Eye (tissue), 1 donor: Measurements from ENCODE around the gene ELP5.
A peak's percentile ranks its signal among the peaks of the same experiment; 100 is the strongest.

ENCODE experiments used
- DNase-seq: peaks from one replicate; pipeline ENCODE4 v3.0.0-alpha.2; 2015

ELP5 gene

DNA sequence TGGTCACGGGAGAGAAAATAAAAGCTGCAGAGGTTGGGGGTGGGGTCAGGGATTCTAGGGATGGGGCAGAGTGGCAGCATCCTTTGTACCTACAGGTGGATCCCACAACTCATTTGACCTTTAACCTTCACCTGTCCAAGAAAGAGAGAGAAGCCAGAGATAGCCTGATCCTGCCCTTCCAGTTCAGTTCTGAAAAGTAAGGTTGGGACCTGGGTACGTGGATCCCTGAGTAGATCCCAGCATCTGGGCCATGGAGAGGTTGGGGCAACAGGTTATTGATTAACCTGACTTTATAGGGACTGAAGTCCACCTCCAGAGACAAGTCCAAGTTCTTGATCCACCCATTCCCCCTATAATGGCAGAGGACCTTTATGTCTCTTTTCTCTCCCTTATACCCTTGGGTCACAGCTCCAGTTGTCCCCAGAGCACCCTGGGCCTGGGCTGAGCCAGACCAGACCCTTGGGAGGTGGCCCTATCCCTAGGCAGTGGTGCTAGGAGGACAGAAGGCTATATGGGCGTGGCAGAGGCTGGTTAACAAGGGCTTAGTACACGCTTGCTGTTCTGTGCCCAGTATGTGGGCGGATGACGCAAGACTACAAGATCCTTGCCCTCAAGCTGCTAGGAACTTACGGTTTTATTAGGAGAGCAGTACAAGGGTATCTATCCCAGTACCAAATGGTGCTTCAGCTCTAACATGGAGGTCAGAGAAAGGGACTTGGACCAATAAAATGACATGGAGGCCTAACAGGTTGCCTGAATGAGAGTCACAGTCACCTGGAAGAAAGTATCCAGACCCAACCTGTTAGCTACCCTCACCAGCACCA lies 6.9 kb downstream of the ELP5 start:
- no peak for DNase-seq

GRCh38 chr17:7259555-7259889 lies 7.5 kb downstream of the ELP5 start:
- no peak for DNase-seq

- DNase-seq, result no peak
Measured at GRCh38 chr17:7260151-7260550, 8.1 kb downstream of the ELP5 start.

- DNase-seq, result peak; percentile 61
Measured at GRCh38 chr17:7260651-7261378, 8.8 kb downstream of the ELP5 start.

DNA sequence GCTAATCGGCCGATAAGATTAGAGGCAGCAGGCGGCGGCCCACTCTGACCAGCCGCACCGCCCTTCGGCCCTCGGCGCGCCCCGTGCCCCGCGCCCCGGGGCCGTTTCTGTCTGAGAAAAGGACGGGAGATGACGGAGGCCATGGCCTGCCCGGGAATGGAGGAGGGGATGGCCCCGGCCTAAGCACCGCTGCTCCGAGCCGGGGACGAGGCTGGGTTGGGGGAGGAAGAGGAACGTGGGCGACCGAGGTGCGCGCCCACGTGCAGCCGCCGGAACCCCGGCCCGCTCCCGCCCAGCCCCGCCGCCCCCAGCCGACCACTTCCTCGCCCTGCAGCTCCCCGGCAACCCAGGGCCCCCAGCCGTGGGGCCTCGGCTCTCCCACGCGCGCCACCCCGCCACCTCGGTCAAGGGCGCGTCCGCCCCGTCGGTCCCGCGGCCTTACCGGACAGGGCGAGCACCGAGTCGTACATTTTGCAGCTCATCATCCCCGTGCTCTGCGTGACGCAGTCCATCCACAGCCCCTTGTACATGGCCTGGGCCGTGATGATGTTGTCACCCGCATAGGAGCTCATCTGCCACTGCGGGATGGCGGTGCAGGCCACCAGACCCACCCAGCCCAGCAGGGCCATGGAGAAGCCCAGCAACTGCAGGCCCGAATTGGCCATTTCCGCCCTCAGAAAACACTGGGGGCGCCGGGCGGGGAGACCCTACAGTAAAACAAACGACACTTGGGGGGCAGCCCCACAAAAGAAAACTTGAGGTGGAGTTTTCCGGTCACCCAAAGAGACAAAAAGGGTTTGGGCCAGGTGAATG lies 9.6 kb downstream of the ELP5 start:
- peak; percentile 29 for DNase-seq

- DNase-seq, result no peak
Measured at GRCh38 chr17:7262192-7262934, 10.3 kb downstream of the ELP5 start, which contains the start of gene CLDN7. TSS of gene CLDN7 (minus strand) at chr17:7262478. CDS start at chr17:7262043, 435 bp downstream.

GRCh38 chr17:7262935-7263800 lies 11.2 kb downstream of the ELP5 start:
- peak; percentile 29 for DNase-seq

- DNase-seq, result no peak
Measured at GRCh38 chr17:7263801-7264078, 11.7 kb downstream of the ELP5 start.

GRCh38 chr17:7266784-7267183 lies 14.8 kb downstream of the ELP5 start:
- DNase-seq, result no peak

DNA sequence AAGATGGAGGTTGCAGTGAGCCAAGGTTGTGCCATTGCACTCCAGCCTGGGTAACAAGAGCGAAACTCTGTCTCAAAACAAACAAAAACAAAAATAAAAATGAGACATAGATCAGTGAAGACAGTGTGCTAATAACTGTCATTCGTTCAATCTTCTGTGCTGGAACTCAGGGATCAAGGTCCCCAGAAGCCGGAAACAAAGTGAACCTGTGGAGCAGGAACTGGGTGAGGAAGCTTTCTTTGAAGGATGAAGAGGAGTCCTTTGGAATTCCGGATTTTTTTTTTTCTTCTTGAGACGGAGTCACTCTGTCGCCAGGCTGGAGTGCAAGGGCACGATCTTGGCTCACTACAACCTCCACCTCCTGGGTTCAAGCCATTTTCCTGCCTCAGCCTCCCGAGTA lies 27.4 kb downstream of the ELP5 start:
- no peak for DNase-seq

- DNase-seq, result peak; percentile 96
Measured at GRCh38 chr17:7280519-7281073, 28.6 kb downstream of the ELP5 start.

DNA sequence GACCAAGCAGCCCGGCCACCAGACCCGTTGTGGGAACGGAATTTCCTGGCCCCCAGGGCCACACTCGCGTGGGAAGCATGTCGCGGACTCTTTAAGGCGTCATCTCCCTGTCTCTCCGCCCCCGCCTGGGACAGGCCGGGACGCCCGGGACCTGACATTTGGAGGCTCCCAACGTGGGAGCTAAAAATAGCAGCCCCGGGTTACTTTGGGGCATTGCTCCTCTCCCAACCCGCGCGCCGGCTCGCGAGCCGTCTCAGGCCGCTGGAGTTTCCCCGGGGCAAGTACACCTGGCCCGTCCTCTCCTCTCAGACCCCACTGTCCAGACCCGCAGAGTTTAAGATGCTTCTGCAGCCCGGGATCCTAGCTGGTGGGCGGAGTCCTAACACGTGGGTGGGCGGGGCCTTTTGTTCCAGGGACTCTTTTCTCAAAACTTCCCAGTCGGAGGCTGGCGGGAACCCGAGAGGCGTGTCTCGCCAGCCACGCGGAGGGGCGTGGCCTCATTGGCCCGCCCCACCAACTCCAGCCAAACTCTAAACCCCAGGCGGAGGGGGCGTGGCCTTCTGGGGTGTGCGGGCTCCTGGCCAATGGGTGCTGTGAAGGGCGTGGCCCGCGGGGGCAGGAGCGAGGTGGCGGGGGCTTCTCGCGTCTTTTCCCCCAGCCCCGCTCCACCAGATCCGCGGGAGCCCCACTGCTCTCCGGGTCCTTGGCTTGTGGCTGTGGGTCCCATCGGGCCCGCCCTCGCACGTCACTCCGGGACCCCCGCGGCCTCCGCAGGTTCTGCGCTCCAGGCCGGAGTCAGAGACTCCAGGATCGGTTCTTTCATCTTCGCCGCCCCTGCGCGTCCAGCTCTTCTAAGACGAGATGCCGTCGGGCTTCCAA lies 29.3 kb downstream of the ELP5 start, which contains the start of gene SLC2A4:
Gene SLC2A4, plus strand, starts transcription at position 645 of the 879 bp plus-strand sequence. Its CDS starts 217 bp downstream, at position 862.
- peak; percentile 97 for DNase-seq

GRCh38 chr17:7281953-7282751 lies 30.1 kb downstream of the ELP5 start:
- no peak for DNase-seq

GRCh38 chr17:7282752-7283321 lies 30.8 kb downstream of the ELP5 start:
- DNase-seq, result peak; percentile 3

DNA sequence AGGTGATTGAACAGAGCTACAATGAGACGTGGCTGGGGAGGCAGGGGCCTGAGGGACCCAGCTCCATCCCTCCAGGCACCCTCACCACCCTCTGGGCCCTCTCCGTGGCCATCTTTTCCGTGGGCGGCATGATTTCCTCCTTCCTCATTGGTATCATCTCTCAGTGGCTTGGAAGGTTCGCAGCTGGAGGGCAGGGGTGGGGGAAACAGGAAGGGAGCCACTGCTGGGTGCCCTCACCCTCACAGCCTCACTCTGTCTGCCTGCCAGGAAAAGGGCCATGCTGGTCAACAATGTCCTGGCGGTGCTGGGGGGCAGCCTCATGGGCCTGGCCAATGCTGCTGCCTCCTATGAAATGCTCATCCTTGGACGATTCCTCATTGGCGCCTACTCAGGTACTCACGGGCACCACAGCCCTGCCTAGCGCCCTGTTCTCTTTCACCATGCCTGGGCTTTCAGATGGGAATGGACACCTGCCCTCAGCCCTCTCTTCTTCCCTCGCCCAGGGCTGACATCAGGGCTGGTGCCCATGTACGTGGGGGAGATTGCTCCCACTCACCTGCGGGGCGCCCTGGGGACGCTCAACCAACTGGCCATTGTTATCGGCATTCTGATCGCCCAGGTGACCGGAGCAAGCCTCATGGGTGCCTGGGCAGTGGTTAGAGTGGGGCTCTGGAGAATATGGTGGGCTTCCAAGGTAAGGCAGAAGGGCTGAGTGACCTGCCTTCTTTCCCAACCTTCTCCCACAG lies 31.6 kb downstream of the ELP5 start:
- DNase-seq, result no peak

DNA sequence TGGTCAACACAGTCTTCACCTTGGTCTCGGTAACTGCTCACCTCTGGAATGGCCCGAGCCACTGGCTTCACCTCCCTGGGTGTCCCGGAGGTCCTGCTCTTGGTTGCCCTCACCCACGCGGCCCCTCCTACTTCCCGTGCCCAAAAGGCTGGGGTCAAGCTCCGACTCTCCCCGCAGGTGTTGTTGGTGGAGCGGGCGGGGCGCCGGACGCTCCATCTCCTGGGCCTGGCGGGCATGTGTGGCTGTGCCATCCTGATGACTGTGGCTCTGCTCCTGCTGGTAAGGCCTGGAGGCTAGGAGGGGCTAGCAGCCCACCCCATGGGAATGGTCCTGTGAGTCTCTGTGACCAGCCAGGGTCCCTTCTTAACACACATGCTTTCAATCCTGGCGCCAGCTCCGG lies 32.9 kb downstream of the ELP5 start:
- no peak for DNase-seq

GRCh38 chr17:7285679-7286078 lies 33.7 kb downstream of the ELP5 start:
- no peak for DNase-seq
